Measurements from ENCODE around the gene RAB5IF. TPM values are rescaled to one million over a fixed set of nuclear protein-coding genes. Genes with fewer than 3 reads are reported as not detected.

Gene RAB5IF
- total and polyA plus RNA-seq, 9 of the 15 experiments (the other 6 are each of a cell fraction or from before 2014, with no cell fraction given): 26.5 to 198 (median 134) TPM

- TF ChIP-seq BRF1 (IDR thresholded peaks at IDR 0.05; ENCODE audit: borderline replicate concordance, extremely low read depth, insufficient read length): no peak
- peak; percentile 85 for TF ChIP-seq TOE1 (IDR thresholded peaks at IDR 0.05; ENCODE audit: borderline replicate concordance)
- no peak for TF ChIP-seq TOE1 (CRISPR knock-in tag; IDR thresholded peaks at IDR 0.05; ENCODE audit: borderline replicate concordance, low read depth)
- TF ChIP-seq ZNF354B (CRISPR knock-in tag; IDR thresholded peaks at IDR 0.05): no peak
- TF ChIP-seq TAF7 (tag; IDR thresholded peaks at IDR 0.05): peak; percentile 75
- TF ChIP-seq RERE (CRISPR knock-in tag; IDR thresholded peaks at IDR 0.05; ENCODE audit: borderline replicate concordance): no peak
- peak; percentile 91 for TF ChIP-seq RBFOX2 (IDR thresholded peaks at IDR 0.05; ENCODE audit: low read depth, low read length)
- TF ChIP-seq IFI16 (CRISPR knock-in tag; IDR thresholded peaks at IDR 0.05): no peak
- TF ChIP-seq, protein P1, sequence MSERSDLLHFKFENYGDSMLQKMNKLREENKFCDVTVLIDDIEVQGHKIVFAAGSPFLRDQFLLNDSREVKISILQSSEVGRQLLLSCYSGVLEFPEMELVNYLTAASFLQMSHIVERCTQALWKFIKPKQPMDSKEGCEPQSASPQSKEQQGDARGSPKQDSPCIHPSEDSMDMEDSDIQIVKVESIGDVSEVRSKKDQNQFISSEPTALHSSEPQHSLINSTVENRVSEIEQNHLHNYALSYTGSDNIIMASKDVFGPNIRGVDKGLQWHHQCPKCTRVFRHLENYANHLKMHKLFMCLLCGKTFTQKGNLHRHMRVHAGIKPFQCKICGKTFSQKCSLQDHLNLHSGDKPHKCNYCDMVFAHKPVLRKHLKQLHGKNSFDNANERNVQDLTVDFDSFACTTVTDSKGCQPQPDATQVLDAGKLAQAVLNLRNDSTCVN (CRISPR knock-in tag; IDR thresholded peaks at IDR 0.05): no peak
- TF ChIP-seq NFIX (CRISPR knock-in tag; IDR thresholded peaks at IDR 0.05; ENCODE audit: low read depth): no peak
- peak; percentile 30 for TF ChIP-seq GTF2B (IDR thresholded peaks at IDR 0.05; ENCODE audit: extremely low read depth, insufficient read length)
- TF ChIP-seq PCBP2 (IDR thresholded peaks at IDR 0.05; ENCODE audit: low read depth, low read length, poor library complexity, severe bottlenecking): no peak
- TF ChIP-seq JUNB (CRISPR knock-in tag; conservative IDR thresholded peaks at IDR 0.05): peak; percentile 90
- TF ChIP-seq GATAD2B (IDR thresholded peaks at IDR 0.05; ENCODE audit: borderline replicate concordance): no peak
- TF ChIP-seq, protein P2, sequence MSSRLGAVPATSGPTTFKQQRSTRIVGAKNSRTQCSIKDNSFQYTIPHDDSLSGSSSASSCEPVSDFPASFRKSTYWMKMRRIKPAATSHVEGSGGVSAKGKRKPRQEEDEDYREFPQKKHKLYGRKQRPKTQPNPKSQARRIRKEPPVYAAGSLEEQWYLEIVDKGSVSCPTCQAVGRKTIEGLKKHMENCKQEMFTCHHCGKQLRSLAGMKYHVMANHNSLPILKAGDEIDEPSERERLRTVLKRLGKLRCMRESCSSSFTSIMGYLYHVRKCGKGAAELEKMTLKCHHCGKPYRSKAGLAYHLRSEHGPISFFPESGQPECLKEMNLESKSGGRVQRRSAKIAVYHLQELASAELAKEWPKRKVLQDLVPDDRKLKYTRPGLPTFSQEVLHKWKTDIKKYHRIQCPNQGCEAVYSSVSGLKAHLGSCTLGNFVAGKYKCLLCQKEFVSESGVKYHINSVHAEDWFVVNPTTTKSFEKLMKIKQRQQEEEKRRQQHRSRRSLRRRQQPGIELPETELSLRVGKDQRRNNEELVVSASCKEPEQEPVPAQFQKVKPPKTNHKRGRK (tag; IDR thresholded peaks at IDR 0.05): no peak
- peak; percentile 45 for TF ChIP-seq CCNT2 (IDR thresholded peaks at IDR 0.05; ENCODE audit: borderline replicate concordance, extremely low read depth, insufficient read length, low read depth, low read length)
- TF ChIP-seq RBM15 (IDR thresholded peaks at IDR 0.05; ENCODE audit: insufficient read depth, low read length): no peak
- TF ChIP-seq BRCA1 (IDR thresholded peaks at IDR 0.05): no peak
- no peak for TF ChIP-seq BRCA1 (CRISPR knock-in tag; IDR thresholded peaks at IDR 0.05)
Observed at GRCh38 chr20:36605399-36606157, at the start of gene RAB5IF (continued).

Measured in K562 (cell line).